Endothelial cell of umbilical vein (primary cell): ENCODE measurements around the gene LYRM2. TPM values are rescaled to one million over a fixed set of nuclear protein-coding genes. Genes with fewer than 3 reads are reported as not detected.

ENCODE experiments used
- BruUV-seq: library from RNA; stranded (reverse); fragments of 400-500 nt; replicated peaks from 2 replicates; lab custom pipeline; 2021; lab: Mats Ljungman, UMichigan
- CTCF ChIA-PET: fragments of 300-600, 350-600 bp; sonication (Branson Sonifier 250); formaldehyde crosslinking; loops from one replicate; lab custom pipeline; 2021; ENCODE audit warnings: antibody characterized with exemption, inconsistent platforms; lab: Charles Lee
- POLR2A ChIA-PET: fragments of 300-600, 350-600 bp; sonication (Branson Sonifier 250); formaldehyde crosslinking; loops from one replicate; lab custom pipeline; 2021; ENCODE audit warnings: antibody characterized with exemption, inconsistent platforms; lab: Charles Lee
- DNase-seq: peaks from one replicate; pipeline ENCODE4 v3.0.0-alpha.2; 2011; ENCODE audit warnings: low read depth, low spot score
- FAIRE-seq: peaks from 2 replicates; lab custom pipeline; 2011; peaks lifted over from hg19 to GRCh38; lab: Jason Lieb, UNC
- H2AFZ ChIP-seq: 2 replicates; pipeline ENCODE4 v1.6.0; 2012; ENCODE audit warnings: low read depth, low read length, control low read depth, inconsistent platforms
- H3K27ac ChIP-seq: 2 replicates; pipeline ENCODE4 v1.5.1; 2011; ENCODE audit warnings: low read depth, mild to moderate bottlenecking, control low read depth, low read length, moderate library complexity; ENCODE audit not compliant: insufficient read depth
- H3K27me3 ChIP-seq, 2 experiments: 2 replicates each; pipeline versions ENCODE4 v1.6.0 to v1.6.1; 2011; ENCODE audit warnings: low read length in 2 of 2, mixed read lengths in 1 of 2; ENCODE audit not compliant: control insufficient read depth in 2 of 2, insufficient read depth in 2 of 2
- H3K36me3 ChIP-seq, 2 experiments: 2 replicates in 1 of 2; 3 replicates in 1 of 2; pipeline ENCODE4 v1.5.1; 2011; ENCODE audit warnings: low read length in 2 of 2, mild to moderate bottlenecking in 1 of 2, moderate library complexity in 1 of 2; ENCODE audit not compliant: control insufficient read depth in 2 of 2, insufficient read depth in 2 of 2; ENCODE audit errors: extremely low read depth in 1 of 2
- H3K4me1 ChIP-seq: 3 replicates; pipeline ENCODE4 v1.5.1; 2011; ENCODE audit warnings: mild to moderate bottlenecking, low read length; ENCODE audit not compliant: control insufficient read depth, insufficient read depth; ENCODE audit errors: extremely low read depth
- H3K4me2 ChIP-seq: 2 replicates; pipeline ENCODE4 v1.6.1; 2011; ENCODE audit warnings: low read length, control low read depth, mixed read lengths; ENCODE audit not compliant: insufficient read depth
- H3K4me3 ChIP-seq, 3 experiments: fragments of 200-600 bp in 1 of 3; sonication (generic), shearing (Covaris generic) in 1 of 3; replicated peaks in 1 of 3; 2 replicates each; pipeline ENCODE4 v1.5.1; 2011 to 2016; ENCODE audit warnings: control low read depth in 3 of 3, low read length in 3 of 3, mild to moderate bottlenecking in 2 of 3, inconsistent platforms in 1 of 3, low read depth in 1 of 3, moderate library complexity in 1 of 3; ENCODE audit not compliant: insufficient read depth in 1 of 3
- H3K79me2 ChIP-seq: 2 replicates; pipeline ENCODE4 v1.6.0; 2012; ENCODE audit warnings: low read length, inconsistent platforms; ENCODE audit not compliant: control insufficient read depth, insufficient read depth
- H3K9ac ChIP-seq: replicated peaks from 2 replicates; pipeline ENCODE3; 2011; ENCODE audit warnings: low read length, control low read depth; ENCODE audit not compliant: insufficient read depth; ENCODE audit errors: extremely low read depth
- H3K9me1 ChIP-seq: replicated peaks from 3 replicates; pipeline ENCODE4 v1.6.0; 2011; ENCODE audit warnings: mild to moderate bottlenecking, low read length; ENCODE audit not compliant: control insufficient read depth, insufficient read depth; ENCODE audit errors: extremely low read depth
- H3K9me3 ChIP-seq: replicated peaks from 2 replicates; pipeline ENCODE4 v1.5.1; 2012; ENCODE audit warnings: low read length, inconsistent platforms; ENCODE audit not compliant: control insufficient read depth, insufficient read depth
- H4K20me1 ChIP-seq: replicated peaks from 2 replicates; pipeline ENCODE3; 2011; ENCODE audit warnings: mild to moderate bottlenecking, low read length; ENCODE audit not compliant: control insufficient read depth, insufficient read depth; ENCODE audit errors: extremely low read depth
- EZH2 ChIP-seq: IDR thresholded peaks from 2 replicates; pipeline ENCODE4 v1.6.1; 2012; ENCODE audit warnings: borderline replicate concordance, low read depth, mild to moderate bottlenecking, moderate library complexity, low read length, inconsistent platforms; ENCODE audit not compliant: severe bottlenecking
- FOS ChIP-seq: IDR thresholded peaks from 2 replicates; pipeline ENCODE4 v1.6.1; 2011; ENCODE audit warnings: mild to moderate bottlenecking, low read length, moderate library complexity, borderline replicate concordance; ENCODE audit not compliant: insufficient read depth
- GATA2 ChIP-seq: IDR thresholded peaks from 2 replicates; pipeline ENCODE4 v1.7.0; 2011; ENCODE audit warnings: low read depth, mild to moderate bottlenecking, moderate library complexity, mixed read lengths, low read length; ENCODE audit not compliant: insufficient read length, insufficient read depth
- JUN ChIP-seq: IDR thresholded peaks from 2 replicates; pipeline ENCODE4 v1.6.1; 2011; ENCODE audit warnings: borderline replicate concordance, low read depth; ENCODE audit not compliant: insufficient read length, insufficient read depth
- MYC ChIP-seq: IDR thresholded peaks from one replicate; pipeline ENCODE4 v1.6.1; 2011; ENCODE audit warnings: mild to moderate bottlenecking, low read depth, low read length
- POLR2A ChIP-seq: IDR thresholded peaks from 2 replicates; pipeline ENCODE4 v1.6.1; 2012; ENCODE audit warnings: low read depth, mild to moderate bottlenecking, control low read depth, low read length
- POLR2AphosphoS5 ChIP-seq: IDR thresholded peaks from 2 replicates; pipeline ENCODE4 v1.6.1; 2012; ENCODE audit warnings: low read depth, mild to moderate bottlenecking, control low read depth, low read length, moderate library complexity; ENCODE audit not compliant: insufficient read depth
- dilution Hi-C: fragments of 300-500 bp; cut with MboI; formaldehyde crosslinking; loops from one replicate; pipeline ENCODE4 v1.15.0; 2019; ENCODE audit warnings: low sequenced_read_pairs; ENCODE audit not compliant: extremely low pct_ligation_motif_present
- intact Hi-C: fragments of 100-400 bp; cut with micrococcal nuclease; formaldehyde crosslinking; loops from one replicate; pipeline ENCODE4 v1.10.0; 2022
- polyA plus RNA-seq, 4 experiments: library from polyadenylated mRNA; depleted of rRNA in 3 of 4; stranded (reverse) in 3 of 4; unstranded in 1 of 4; fragments of >200 nt; gene quantifications; 2 replicates each; pipeline versions ENCODE4 v1.2.1 to v1.2.3, GENCODE V29; 2011 to 2012; ENCODE audit warnings: missing spikeins in 1 of 4
- total RNA-seq: library from RNA; stranded (reverse); gene quantifications from 2 replicates; pipeline ENCODE4 v1.2.3, GENCODE V29; 2021
- TF ChIP-seq, protein P1 (sequence below), 2 donors: IDR thresholded peaks; 1 replicate in 1 of 2; 2 replicates in 1 of 2; pipeline ENCODE4 v1.5.1; 2011; ENCODE audit warnings: low read length in 2 of 2, mild to moderate bottlenecking in 2 of 2, moderate library complexity in 2 of 2, control low read depth in 1 of 2, inconsistent platforms in 1 of 2, low read depth in 1 of 2; ENCODE audit not compliant: insufficient read depth in 1 of 2; ENCODE audit errors: extremely low read depth in 1 of 2
- TF ChIP-seq, protein P2 (sequence below): IDR thresholded peaks from 2 replicates; pipeline ENCODE4 v1.6.1; 2011; ENCODE audit not compliant: insufficient read depth, insufficient read length

The LYRM2 gene
- total and polyA plus RNA-seq, 2 donors (not counting 3 experiments of a cell fraction or from before 2014, with no cell fraction given) = 11.8 to 41.9 TPM

DNA sequence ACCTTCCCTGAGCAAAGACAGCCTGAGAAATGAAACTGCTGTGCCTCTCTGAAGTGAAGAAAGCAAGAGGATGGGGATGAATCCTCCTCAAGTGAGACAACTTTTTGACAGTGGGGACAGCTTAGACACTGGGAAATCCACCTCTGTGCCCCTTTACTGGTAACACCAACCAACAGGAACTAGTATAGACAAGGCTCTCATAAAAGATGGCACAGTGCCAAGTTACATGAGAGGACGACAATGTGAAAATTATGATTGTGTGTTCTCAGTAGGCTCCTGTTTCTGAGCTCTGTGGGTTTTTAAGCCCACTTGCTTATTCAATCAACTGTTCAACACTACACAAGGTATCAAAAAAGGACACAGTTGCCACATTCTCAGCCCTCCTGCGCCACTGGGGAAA lies 41.6 kb upstream of the LYRM2 start:
- CTCF ChIA-PET = interaction anchor here (1.3 kb wide), 1 partner anchor 248 kb away, joined by 3 read pairs; no protein-coding TSS in a partner anchor
- no peaks in the 10 kb centered on the region for H3K27me3 ChIP-seq
- H3K27ac ChIP-seq = no peak overlapping the region
- H3K4me1 ChIP-seq = no peaks in the 10 kb centered on the region
- H3K4me2 ChIP-seq = no peak overlapping the region
- H3K4me3 ChIP-seq = no peak overlapping the region
- H4K20me1 ChIP-seq = no peaks in the 10 kb centered on the region
- peak; percentile 10 for DNase-seq
- H3K9ac ChIP-seq = no peak overlapping the region
- peak; percentile 4 for FAIRE-seq
- POLR2A ChIA-PET = no interaction called here
- intact Hi-C loops = no loop called here
- no peak overlapping the region for H2AFZ ChIP-seq
- no TSS peak for BruUV-seq
- peaks cover 22 to 23% of the 10 kb centered on the region in 2 experiments for H3K36me3 ChIP-seq
- TF ChIP-seq POLR2A (no peak), EZH2 (no peak), FOS (no peak), MYC (no peak), JUN (no peak), GATA2 (no peak), POLR2AphosphoS5 (no peak)
- TF ChIP-seq, protein P1, sequence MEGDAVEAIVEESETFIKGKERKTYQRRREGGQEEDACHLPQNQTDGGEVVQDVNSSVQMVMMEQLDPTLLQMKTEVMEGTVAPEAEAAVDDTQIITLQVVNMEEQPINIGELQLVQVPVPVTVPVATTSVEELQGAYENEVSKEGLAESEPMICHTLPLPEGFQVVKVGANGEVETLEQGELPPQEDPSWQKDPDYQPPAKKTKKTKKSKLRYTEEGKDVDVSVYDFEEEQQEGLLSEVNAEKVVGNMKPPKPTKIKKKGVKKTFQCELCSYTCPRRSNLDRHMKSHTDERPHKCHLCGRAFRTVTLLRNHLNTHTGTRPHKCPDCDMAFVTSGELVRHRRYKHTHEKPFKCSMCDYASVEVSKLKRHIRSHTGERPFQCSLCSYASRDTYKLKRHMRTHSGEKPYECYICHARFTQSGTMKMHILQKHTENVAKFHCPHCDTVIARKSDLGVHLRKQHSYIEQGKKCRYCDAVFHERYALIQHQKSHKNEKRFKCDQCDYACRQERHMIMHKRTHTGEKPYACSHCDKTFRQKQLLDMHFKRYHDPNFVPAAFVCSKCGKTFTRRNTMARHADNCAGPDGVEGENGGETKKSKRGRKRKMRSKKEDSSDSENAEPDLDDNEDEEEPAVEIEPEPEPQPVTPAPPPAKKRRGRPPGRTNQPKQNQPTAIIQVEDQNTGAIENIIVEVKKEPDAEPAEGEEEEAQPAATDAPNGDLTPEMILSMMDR (IDR thresholded peaks at IDR 0.05; ENCODE audit: extremely low read depth in 1 of 2, insufficient read depth in 1 of 2, low read depth in 1 of 2, low read length in 2 of 2) = no peak
- TF ChIP-seq, protein P2, sequence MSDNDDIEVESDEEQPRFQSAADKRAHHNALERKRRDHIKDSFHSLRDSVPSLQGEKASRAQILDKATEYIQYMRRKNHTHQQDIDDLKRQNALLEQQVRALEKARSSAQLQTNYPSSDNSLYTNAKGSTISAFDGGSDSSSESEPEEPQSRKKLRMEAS = no peak
- dilution Hi-C loops = no loop called here
- H3K9me1 ChIP-seq = no peaks in the 10 kb centered on the region
- no peaks in the 10 kb centered on the region for H3K9me3 ChIP-seq
- H3K79me2 ChIP-seq = no peaks in the 10 kb centered on the region
